Left renal cortex interstitium (tissue), 4 donors: Measurements from ENCODE around the gene CAMTA1. TPM values are rescaled to one million over a fixed set of nuclear protein-coding genes. Genes with fewer than 3 reads are reported as not detected.
"Not testable (repeated sequence)": the region's sequence is repeated elsewhere in the genome, so short reads cannot be mapped to it uniquely, and the experiment has no call there.

ENCODE experiments used
- DNase-seq, 4 donors: peaks; one replicate each; pipeline ENCODE4 v3.0.0-alpha.2; 2013; ENCODE audit warnings: low read depth in 4 of 4, low spot score in 2 of 4, missing footprints in 1 of 4
- polyA plus RNA-seq, 4 donors: library from polyadenylated mRNA; unstranded; fragments of 120-200 nt; gene quantifications; one replicate each; pipeline ENCODE4 v1.2.1, GENCODE V29; 2013; ENCODE audit not compliant: insufficient read length in 4 of 4

CAMTA1 gene
- polyA plus RNA-seq, 4 donors, result 76.8 to 91.3 (median 85.3) TPM

DNA sequence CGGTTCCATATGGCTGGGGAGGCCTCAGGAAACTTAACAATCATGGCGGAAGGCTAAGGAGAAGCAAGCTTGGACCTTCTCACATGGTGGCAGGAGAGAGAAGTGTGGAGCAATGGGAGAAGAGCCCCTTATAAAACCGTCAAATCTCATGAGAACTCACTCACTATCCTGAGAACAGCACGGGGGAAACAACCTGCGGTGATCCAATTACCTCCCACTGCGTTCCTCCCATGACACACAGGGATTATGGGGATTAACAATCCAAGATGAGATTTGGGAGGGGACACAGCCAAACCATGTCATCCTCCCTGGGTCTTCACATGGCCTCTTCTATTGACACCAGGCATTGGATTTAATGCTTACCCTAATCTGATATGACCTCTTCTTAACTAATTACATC, 530.7 kb downstream of the CAMTA1 start:
- no peak for DNase-seq

DNA sequence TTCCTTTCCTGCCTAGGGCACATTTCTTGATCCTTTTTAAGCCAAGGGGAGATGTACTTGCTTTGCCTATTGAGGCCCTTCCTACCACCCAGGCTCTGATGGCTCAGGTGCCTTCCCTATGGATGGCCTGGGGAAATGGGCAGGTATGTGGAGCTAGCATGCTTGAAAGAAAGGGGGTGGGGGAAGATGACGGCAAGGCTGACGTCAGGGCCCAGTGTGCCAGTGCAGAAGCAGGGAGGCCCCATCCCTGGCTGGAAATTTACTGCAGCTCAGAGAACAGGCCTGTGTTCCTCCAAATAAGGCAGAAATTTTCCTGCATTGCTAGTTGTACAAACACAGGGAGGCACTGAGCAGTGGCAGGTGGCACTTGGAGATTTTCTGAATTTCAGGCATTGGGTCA, 532.6 kb downstream of the CAMTA1 start:
- no peak for DNase-seq

DNA sequence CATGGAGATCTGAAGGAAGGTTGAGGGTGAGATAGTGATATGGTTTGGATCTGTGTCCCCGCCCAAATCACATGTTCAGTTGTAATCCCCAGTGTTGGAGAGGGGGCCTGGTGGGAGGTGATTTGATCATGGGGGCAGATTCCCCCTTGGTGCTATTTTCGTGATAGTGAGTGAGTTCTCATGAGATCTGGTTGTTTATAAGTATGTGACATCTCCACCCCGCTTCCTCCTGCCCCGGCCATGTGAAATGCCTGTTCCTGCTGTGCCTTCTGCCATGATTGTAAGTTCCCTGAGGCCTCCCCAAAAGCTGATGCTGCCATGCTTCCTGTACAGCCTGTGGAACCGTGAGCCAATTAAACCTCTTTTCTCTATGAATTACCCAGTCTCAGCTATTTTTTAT, 533.9 kb downstream of the CAMTA1 start:
- DNase-seq, result no peak

DNA sequence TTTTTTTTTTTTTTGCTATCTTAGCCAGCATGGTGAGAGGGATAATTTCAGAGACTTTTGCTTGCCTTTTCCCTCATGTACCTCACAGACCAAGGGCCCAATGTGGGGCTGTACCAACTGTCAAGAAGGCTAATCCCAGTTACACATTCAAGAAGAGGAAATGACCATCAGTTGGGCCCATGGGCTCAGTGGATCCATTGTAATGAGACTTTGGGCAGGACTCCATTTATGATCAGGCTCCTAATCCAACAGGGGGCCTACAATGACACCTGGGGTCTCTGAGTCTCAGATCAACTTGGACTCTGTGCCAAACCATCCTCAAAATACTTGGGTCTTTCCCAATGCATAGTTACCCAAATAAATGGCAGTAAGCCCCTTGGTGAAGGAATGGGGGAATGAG, 535.4 kb downstream of the CAMTA1 start:
- DNase-seq, result no peak

DNA sequence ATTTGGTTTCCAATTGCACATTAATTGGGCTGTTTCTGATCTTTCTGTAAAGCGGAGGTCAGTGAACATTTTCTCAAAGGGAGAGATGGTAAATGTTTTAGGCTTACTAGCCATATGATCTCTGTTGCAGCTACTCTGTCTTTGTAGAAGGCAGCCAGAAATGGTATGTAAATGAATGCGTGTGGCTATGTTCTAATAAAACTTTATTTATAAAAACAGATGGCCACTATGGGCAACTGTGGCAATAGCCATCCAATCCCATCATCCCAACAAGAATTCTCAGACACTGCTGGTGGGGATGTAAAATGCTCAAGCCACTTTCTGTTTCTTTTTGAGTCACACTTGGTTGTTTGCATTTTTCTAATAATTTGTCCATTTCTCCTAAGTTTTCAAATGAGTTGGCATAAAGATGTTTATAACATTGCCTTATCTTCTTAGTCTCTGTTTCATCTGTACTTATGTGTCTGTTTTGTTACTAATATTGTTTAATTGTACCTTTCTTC, 537.1 kb downstream of the CAMTA1 start:
- no peak for DNase-seq

DNA sequence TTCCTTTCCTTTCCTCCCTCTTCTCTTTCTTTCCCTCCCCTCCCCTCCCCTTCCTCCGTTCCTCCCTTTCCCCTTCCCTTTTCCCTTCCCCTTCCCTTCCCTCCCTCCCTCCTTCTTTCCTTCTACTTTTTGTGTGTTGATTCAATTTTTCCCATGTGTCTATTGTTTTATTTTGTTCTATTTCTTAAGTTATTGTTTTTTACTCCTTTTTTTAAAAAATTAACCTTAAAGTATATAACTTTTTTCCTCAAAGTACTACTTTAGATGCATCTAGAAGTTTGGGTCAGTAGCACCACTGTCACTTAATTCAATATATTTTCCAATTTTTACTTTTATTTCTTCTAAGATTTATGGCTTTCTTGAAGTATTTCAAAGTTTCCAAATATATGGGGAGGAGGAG, 537.7 kb downstream of the CAMTA1 start:
- DNase-seq, result no peak

DNA sequence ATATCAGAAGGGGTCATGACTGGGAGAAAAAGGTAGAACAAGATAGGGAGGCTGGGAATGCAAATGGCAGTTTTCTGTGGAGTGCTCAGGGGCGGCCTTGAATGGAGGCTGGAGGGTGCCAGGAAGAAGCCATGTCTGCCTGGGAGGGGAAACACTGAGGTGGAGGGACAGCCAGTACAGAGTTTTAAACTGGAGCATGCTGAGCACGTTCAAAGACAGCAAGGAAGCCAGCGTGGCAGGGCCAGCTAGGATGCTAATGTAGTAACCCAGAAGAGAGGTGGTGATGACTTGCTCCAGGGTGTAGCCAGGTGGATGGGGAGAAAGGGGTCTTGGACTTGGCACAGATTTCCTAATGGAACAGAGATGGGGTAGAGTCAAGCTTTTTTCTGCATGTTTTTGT, 540.0 kb downstream of the CAMTA1 start:
- DNase-seq, result no peak

DNA sequence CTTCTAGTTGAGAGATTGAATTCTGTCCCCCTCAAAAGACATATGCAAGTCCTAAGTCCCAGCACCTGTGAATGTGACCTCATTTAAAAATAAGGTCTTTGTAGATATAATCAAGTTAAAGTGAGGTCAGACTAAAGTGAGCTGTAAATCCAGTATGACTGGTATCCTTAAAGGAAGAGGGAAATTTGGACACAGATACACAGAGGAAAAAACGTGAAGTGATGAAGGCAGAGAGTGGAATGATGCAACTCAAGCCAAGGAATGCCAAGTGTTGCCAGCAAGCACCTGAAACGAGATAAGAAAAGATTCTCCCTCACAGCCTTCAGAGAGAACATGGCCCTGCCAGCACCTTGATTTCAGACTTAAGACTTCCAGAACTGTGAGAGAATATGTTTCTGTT, 541.1 kb downstream of the CAMTA1 start:
- no peak for DNase-seq

DNA sequence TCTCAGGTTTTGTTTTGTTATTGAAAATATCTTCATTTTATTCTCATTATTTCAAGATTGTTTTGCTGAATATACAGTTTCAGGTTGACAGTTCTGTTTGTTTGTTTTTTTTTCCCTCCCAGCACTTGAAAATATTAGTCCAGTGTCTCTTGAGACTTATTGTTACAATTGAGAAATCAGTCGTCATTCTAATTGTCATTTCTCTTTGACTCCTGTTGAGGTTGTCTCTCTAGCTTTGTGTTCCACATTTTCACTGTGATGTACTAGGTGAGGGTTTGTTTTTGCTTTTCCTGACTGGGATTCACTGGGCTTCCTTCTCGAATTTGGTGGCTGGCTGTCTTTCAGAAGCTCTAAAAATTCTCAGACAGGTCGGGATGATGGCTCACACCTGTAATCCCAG, 542.6 kb downstream of the CAMTA1 start:
- no peak for DNase-seq

DNA sequence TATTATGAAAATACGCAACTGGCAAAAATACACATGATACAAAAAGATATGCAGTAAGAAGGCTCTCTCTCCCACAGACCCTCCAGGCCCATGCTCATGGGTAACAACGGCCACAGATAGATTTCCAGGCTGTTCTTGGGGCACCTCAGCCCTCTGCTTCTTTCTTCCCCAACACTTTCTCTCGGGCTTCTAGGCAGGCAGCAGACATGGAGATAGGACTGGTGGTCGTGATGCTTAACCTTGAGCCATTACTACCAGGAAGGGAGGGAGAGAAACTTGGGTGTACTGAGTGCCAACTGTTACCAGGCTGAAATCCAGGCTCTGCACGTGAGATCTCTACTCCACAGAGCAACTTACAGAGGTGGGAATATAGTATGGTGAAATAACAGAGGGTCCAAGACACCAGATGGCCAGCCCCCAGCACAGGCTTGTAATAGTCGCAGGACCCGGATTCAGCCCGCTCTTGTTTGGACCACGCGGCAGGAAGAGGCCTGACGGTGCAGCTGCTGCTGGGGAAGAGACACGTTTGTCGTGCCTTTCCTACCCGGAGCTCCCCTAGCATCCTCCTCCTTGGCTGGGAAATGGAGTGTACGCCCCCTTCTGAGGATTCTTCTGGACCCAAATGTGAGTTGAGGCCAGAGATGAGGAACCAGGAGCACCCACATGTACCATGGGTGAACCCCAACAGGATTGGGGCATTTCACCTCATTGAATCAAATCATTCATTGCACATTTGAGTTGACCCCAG, 544.8 kb downstream of the CAMTA1 start:
- no peak for DNase-seq

DNA sequence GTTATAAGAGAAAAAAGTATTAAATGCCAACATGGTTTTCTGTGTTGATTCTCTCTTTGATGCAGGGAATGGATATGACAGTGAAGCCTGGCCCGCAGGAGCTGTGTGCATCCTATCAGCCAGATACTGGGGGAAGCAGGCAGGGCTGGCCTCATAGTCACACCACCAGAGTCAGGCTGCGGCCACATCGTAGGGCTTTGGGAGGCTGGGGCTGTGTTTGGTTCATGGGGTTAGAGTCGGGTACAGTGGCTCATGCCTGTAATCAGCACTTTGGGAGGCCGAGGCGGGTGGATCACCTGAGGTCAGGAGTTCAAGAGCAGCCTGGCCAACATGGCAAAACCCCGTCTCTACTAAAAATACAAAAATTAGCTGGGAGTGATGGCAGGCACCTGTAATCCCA, 545.5 kb downstream of the CAMTA1 start:
- DNase-seq, result not testable (repeated sequence)

DNA sequence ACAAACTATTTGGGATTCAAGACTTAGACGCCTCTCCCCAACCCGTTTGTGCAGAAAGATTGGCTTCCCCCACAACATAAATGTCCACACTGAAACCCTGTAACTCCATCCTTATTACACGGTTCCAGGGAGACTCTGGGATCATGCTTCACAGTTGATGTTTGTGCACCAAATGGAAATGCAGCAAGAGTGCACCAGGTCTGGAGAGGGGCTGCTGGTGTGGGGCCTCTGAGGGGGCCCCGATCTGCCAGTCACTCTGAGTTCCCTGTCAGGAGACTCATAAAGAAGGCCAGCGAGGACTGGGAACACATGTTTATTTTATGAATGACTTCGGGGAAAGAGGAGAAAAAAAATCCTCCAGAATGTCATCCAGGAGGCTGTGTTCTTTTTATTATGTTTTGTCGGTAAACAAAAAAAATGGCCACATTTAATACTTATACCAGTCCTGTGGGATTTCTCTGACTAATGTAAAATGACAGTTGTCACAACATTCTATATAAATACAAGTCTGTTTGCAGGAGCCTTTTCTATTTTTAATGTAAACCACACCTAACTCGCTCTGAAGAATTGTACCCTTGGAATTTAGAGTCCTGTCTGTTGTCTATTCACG, 546.8 kb downstream of the CAMTA1 start:
- DNase-seq, result no peak

DNA sequence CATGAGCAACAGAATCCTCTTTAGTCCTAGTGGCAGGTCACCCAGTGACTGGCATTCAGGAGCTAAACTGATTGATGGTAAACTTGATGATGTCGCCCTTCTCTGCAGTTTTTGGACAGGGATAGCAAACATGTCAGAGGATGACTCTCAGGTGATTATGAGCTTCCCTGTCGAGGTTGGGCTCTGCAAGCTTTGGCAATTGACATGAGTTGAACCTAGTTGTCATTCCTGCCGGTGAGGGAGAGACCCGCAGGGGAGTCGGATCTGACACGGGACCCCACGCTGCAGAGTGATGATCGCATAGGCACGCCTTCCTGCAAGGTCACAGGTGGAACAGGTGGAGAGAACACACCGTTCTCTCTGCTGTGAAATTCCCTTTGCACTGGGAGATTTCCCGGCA, 547.8 kb downstream of the CAMTA1 start:
- no peak for DNase-seq

DNA sequence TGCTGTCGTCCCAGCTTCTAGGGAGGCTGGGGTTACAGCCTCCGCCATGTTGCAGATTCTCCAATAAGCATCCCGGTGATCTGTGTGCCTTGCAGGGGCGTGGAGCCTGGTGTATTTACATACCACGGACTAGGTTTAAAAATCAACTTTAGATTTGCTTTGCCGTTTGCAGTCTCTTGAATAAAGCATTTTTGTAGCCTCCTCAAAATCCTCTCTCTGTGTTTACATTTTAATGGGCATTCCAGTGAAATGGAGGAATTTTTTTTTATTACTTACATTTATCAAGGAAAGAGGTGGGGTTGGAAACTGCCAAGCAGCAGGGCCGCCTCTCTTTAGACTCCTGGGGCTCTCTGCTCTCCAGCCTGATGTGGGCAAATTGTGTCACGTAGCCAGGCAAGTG, 548.4 kb downstream of the CAMTA1 start:
- DNase-seq, result no peak

DNA sequence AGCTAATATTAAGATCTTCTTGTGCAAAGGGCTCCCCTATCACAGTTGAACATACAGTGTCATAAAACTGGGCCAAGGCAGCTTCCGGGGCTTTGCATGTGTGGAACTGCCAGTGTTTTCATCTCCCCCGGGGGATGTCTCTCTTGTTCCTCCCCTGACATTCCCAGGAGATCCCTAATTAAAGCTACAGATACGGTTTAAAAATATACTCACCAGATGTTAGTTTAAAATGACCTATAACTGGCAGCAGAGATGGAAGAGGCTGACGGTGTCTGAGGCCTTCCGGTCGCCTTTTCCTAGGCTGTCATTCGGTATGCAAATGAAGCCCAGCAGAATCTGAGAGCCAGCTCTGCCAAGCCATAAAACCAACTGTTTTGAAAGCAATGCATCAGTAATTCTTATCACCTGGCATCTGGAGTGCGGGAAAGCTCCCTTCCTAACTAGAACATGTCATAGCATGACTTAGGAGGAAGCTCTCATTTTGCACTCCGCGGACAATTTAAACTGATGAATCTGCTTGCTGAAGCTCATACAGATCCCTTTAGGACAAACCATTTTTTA, 549.3 kb downstream of the CAMTA1 start:
- peak in 3 of 4 donors; percentile 24 to 52 (median 43) for DNase-seq

DNA sequence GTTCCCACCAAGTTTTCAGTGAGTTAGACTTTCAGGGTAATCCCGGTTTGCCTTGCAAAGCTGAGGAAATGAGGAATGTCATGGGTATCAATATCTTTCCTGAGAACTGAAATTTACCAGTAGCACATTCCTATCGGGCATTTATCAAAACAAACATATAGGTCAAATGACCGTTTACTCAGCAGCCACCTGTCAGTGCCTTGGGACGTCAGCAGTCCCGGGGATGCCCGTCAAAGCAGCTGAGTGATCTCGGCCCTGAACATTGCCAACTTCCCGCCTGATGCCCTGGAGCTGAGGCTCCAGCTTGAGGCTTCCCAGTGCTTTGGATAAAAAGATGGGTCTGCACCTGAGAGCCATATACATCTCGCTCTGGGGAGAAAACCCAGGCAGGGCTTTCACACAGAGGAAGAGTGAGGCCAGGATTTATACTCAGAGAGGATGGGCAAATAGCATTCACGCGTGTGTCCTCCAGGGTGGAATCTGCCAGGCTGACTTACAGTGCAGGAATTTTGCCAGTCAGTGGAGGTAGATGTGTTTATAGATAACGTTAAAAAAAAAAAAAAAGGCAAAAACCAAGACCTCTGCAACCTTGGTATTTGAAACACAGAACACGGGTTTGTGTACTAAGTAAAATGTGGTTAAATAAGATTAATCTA, 550.1 kb downstream of the CAMTA1 start:
- no peak for DNase-seq

DNA sequence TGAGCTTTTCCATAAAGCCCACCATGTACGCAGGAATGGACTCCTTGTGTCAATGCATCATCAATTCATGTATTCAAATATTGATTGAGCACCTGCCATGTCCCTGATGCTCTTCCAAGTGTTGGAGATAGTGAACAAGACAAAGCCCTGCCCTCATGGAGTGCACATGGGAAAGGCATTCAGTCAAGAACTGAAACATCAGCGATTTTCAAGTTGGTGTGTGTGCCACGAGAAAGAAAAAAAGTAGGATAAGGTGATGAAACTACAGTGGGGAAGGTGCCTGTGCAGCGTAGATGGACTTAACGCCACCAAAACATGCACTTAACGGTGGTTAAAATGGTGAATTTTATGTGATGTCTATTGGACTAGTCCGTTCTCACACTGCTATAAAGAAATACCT, 553.2 kb downstream of the CAMTA1 start:
- no peak for DNase-seq

DNA sequence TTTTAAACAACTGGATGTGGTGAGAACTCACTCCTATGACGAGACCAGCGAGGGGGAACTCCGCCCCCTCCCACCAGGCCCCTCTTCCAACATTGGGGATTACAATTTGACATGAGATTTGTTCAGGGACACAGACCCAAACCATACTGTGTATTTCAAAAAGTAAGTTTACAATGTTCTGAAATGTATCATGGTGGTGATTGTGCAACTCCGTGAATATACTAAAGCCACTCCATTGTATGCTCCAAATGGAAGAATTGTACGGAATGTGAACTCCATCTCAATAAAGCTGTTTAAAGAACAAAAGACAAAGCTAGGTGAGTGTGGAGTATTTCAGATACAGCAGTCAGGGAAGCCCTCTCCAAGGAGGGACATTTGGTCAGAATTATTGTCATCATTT, 553.8 kb downstream of the CAMTA1 start:
- DNase-seq, result no peak

DNA sequence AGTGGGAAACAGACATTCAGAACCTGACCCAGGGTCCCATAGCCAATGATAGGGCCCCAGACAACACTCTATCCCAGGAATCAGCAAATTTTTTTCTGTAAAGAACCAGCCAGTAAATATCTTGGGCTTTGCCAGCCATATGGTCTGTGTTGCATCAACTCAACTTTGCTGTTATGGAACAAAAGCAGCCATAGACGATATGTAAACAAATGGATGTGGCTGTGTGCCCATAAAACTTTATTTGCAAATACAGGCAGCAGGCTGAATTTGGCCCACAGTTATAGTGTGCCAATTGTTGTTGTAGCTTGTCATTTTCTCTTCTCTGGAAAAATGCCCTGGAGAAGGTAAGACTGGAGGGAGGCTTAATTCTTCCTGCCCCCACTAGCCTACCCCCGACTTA, 554.7 kb downstream of the CAMTA1 start:
- no peak for DNase-seq

DNA sequence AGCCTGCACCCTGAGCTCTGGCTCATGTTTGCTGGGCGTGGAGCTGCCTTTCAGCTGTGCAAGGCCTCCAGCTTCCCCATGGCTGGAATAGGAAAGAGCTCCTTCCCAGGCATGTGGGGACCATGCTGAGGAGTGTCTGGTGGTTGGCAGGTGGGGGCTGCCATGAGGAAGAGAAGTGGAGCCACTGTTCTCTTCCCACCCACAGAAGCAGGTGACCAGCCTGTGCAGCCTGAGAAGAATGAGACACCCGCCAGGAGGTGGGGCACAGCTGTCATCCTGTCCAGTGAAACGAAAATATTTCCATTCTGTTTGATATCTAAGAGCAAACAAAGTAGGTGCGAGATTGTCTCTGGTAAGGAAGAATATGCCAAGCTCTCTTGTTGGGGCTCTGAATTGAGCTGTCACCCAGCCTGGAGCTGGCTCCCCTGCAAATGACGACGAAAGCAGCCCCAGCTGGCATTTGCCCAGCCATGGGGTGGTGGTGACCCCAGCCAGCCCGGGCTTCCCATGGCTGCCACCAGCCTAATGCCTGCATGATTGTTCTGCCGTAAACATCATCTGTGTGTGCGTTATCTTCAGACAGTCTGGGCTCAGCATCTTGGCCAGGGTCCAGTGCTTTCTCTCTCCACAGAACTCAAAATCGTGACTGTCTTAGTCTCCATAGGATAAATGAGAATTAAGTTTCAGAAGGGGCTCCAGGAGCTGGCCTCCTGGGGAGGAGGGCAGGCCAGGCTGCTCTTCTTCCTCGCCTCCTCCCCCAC, 556.1 kb downstream of the CAMTA1 start:
- DNase-seq, result no peak

DNA sequence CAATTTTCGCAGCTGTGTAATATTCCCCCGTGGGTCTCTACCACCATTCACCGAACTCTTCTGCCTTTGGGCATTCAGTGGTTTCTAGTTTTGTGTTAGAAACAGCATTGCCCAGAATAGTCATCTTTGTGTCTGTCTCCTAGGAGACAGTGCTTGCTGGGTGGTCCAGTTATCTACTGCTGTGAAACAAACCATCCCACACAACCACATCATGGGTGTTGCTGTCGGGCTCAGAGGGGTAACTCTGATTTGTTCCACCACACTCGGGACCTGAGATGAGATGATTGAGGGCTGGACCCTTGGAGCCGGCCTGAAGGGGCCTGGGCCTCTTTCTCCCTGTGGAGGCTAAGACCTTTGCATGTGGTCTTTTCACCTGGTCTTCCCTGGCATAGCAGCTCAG, 558.6 kb downstream of the CAMTA1 start:
- no peak for DNase-seq
